IPS-11a (cell line): Measurements from ENCODE around the gene DGCR2.
"Not testable (repeated sequence)": the region's sequence is repeated elsewhere in the genome, so short reads cannot be mapped to it uniquely, and the experiment has no call there.

Experiments used
- H3K4me3 ChIP-seq: one replicate; pipeline ENCODE4 v1.5.1; 2013; ENCODE audit warnings: low read depth, low read length, control low read depth

The DGCR2 gene, protein sequence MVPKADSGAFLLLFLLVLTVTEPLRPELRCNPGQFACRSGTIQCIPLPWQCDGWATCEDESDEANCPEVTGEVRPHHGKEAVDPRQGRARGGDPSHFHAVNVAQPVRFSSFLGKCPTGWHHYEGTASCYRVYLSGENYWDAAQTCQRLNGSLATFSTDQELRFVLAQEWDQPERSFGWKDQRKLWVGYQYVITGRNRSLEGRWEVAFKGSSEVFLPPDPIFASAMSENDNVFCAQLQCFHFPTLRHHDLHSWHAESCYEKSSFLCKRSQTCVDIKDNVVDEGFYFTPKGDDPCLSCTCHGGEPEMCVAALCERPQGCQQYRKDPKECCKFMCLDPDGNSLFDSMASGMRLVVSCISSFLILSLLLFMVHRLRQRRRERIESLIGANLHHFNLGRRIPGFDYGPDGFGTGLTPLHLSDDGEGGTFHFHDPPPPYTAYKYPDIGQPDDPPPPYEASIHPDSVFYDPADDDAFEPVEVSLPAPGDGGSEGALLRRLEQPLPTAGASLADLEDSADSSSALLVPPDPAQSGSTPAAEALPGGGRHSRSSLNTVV

DNA sequence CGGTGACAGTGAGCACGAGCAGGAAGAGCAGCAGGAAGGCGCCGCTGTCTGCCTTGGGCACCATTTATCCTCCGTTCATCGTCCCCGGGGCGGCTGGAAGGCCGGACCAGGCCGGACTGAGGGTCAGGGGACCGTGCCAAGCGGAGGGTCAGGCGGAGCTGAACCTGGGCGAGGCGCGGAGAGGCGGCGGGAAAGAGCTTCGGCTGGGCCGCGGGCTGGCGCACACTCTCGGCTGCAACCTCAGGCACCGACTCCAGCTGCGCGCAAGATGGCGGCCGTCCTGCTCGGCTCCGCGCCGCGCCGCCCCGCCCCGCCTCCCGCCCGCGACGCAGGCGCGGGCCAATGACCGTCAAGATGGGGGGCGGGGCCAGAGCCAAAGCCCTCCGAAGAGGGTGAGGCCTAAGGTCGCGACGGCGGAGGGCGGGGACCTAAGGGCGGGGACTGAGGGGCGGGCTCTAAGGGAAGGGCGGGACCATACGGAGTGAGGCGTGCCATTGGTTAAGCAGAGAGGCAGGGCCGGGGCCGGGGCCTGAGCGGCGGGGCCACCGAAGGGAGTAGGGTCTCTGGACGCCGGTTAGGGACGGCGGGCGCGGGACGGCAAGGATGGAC, at the start of gene DGCR2:
Gene DGCR2 (minus strand): TSS at position 270 of the 609 bp plus-strand sequence. CDS start 206 bp downstream, at position 64.
- peak within 1 kb of the TSS; percentile 91 for H3K4me3 ChIP-seq

DNA sequence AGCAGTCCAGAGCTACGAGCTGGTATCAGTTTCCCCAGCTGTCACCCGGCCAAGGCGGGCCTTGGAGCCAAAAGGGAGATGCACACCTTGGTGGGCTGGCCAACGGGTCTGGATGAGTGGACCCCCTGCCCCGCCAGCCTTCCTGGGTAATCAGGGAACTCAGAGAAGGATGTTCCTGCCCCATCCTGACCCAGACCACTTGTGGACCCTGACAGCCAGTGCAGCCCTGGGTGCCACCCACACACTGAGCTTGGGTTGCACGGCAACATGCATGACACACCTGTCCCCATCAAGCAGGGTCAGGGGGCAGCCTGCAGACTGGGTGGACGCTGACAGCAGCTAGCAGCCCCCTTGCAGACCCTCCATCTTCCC, 47.7 kb upstream of the DGCR2 start:
- no peak overlapping the region for H3K4me3 ChIP-seq

DNA sequence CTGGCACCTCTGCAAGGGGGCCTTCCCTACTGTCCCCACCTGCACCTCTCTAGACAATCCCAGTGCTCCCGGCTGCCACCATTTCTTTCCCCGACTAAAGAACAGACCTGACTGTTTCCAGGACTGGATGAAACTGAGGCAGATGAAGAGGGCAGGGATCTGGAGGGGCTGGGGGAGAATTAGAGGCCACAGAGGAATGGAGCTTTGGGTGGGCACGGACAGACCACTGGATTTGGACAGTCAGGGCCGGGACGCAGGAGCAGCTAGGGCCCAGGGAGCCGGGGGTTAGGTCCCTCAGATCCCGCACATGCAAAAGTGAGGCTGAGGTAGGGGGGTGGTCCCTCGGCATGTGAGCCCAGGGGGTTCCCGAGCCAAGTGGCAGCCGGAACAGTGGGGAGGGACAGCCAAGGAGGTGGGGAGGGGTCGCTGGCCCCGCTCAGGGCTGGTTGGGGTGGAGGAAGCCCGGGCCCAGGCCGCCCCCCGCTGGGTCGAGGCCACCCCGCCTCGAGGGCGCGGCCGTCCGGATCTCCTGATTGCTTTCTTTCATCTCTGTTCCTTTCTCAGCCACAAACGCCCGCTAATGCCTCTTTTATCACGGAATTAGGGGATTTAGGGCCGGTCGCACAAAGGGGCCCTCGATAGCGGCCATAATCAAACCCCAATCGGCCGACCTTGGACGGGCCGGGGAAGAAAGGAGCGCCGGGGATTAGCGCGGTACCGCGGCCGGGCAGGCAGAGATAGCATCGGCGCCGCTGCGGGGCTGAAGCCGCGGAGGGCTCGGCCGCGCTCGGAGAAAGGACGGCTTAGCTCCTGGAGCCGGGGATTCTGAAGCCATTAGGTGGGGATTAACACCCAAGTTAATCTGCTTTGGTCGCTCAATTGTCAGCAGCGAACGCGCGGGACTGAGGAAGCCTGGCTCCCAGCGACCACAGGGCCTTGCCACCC, 47.1 kb upstream of the DGCR2 start:
- H3K4me3 ChIP-seq, result no peak overlapping the region

- no peak overlapping the region for H3K4me3 ChIP-seq
Measured at GRCh38 chr22:19168088-19168890, 46.1 kb upstream of the DGCR2 start.

DNA sequence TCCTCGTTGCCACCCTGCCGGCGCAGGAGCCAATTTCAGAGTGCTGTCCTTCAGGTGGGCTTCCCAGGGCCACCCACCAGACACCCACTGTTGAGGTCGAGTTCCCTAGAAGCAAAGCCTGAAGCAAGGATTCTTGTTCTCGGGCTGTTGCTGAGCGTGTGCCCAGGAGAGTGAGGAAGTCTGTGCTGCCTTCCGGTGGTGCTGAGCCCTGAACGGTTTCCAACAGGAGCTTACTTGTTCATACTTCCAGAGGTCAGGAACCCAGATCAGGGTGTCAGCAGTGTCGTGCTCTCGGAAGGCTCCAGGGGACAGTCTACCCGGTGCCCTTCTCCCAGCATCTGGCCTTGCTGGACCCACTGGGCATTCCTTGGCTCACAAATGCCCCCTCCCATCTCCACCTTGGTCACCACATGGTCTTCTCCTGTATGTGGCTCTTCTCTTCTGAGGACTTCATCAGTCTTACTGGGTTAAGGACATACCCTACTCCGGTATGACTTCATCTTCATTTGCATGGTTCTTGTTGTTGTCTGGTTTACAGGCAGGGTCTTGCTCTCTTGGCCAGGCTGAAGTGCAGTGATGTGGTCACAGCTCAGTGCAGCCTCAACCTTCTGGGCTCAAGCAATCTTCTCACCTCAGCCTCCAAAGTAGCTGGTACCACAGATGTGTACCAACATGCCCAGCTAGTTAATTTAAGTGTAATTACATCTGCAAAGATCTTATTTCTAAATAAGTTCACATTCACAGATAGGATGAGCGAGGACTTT, 45.1 kb upstream of the DGCR2 start:
- no peak overlapping the region for H3K4me3 ChIP-seq

DNA sequence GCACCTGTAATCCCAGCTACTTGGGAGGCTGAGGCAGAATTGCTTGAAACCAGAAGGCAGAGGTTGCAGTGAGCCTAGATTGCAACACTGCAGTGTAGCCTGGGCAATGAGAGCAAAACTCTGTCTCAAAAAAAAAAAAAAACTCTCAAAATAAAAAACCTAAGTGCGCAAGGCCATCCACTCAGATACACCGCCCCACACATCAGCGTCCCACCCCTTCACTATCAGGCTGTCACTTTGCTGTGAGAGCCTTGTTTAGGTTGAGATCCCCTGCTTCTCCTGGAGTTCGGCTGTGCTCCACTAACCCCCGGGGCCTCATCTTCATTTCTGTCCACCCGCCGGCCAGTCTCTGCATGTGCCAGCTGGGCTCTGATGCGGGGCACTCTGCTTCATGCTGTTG, 44.2 kb upstream of the DGCR2 start:
- no peak overlapping the region for H3K4me3 ChIP-seq

- H3K4me3 ChIP-seq, result no peak overlapping the region
Measured at GRCh38 chr22:19164425-19164824, 42.2 kb upstream of the DGCR2 start.

- H3K4me3 ChIP-seq, result not testable (repeated sequence)
Measured at GRCh38 chr22:19158649-19159048, 36.4 kb upstream of the DGCR2 start.

DNA sequence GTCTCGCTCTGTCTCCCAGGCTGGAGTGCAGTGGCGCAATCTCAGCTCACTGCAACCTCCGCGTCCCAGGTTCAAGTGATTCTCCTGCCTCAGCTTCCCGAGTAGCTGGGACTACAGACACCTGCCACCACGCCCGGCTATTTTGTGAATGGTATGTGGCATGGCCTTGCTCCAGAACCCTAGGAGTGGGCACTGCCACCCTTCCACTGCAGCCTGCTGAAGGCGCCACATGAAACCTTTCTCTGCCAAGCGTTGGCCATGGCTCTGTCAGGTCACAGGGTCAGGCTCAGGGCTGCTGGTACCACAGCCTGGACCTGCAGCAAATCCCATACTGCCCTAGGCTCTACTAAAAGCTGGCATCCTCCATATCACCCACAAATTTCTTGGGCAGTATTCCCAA, 33.9 kb upstream of the DGCR2 start:
- H3K4me3 ChIP-seq, result not testable (repeated sequence)

GRCh38 chr22:19152942-19153883, 31.0 kb upstream of the DGCR2 start:
- no peak overlapping the region for H3K4me3 ChIP-seq

GRCh38 chr22:19151329-19152191, 29.3 kb upstream of the DGCR2 start:
- H3K4me3 ChIP-seq, result no peak overlapping the region

GRCh38 chr22:19150482-19151328, 28.5 kb upstream of the DGCR2 start:
- H3K4me3 ChIP-seq, result no peak overlapping the region

DNA sequence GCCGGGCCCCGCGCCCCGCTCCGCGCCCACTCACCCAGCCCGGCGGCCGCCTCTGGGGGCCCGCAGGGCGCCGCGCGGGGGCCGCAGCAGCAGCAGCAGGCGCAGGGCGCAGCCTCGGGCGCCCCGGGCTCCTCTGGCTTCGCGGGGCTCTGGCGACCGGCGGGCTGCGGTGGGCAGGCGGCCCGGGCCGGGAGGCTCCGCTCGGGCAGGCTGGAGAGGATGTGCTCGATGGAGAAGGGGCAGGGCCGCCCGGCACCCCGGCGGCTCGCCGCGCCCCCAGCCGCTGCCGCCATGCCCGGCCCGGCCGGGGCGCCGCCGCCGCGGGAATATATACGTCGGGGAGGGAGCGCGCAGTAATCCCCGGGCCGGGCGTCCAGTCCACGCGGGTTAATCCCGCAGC, 27.8 kb upstream of the DGCR2 start, which contains the start of gene GSC2:
Gene GSC2 (minus strand): TSS at position 302 of the 400 bp plus-strand sequence. CDS start 9 bp downstream, at position 293.
- peak within 1 kb of the TSS; percentile 10 for H3K4me3 ChIP-seq

GRCh38 chr22:19149047-19149883, 27.1 kb upstream of the DGCR2 start:
- peak overlapping the region; percentile 10 for H3K4me3 ChIP-seq

- no peak overlapping the region for H3K4me3 ChIP-seq
Measured at GRCh38 chr22:19148417-19149046, 26.3 kb upstream of the DGCR2 start.
